Common myeloid progenitor, CD34-positive (primary cell): ENCODE measurements around the gene SV2B.
A peak's percentile ranks its signal among the peaks of the same experiment; 100 is the strongest.

Source experiments
- CTCF ChIA-PET: fragments of 350-600 bp; sonication (Branson Sonifier 250); formaldehyde crosslinking; loops from one replicate; lab custom pipeline; 2021; ENCODE audit warnings: antibody characterized with exemption; lab: Charles Lee
- POLR2A ChIA-PET: fragments of 350-600 bp; sonication (Branson Sonifier 250); formaldehyde crosslinking; loops from one replicate; lab custom pipeline; 2021; ENCODE audit warnings: antibody characterized with exemption; lab: Charles Lee
- DNase-seq, 3 donors: peaks; one replicate each; pipeline versions ENCODE4 v3.0.0 to v3.0.0-alpha.2; 2013
- H3K27ac ChIP-seq, 2 experiments: 1 replicate in 1 of 2; 2 replicates in 1 of 2; pipeline ENCODE4 v1.7.0; 2013; ENCODE audit warnings: inconsistent platforms in 2 of 2, low read length in 2 of 2, mild to moderate bottlenecking in 2 of 2, low read depth in 1 of 2, moderate library complexity in 1 of 2; ENCODE audit not compliant: severe bottlenecking in 2 of 2, insufficient read depth in 1 of 2, poor library complexity in 1 of 2
- H3K27me3 ChIP-seq, 5 experiments: replicated peaks in 2 of 5; 1 replicate in 3 of 5; 2 replicates in 2 of 5; pipeline versions ENCODE4 v1.6.1 to v1.7.0; 2013; ENCODE audit warnings: low read length in 4 of 5, mild to moderate bottlenecking in 2 of 5, moderate library complexity in 2 of 5, inconsistent platforms in 1 of 5; ENCODE audit not compliant: insufficient read depth in 5 of 5, control insufficient read depth in 4 of 5
- H3K36me3 ChIP-seq, 4 experiments: 1 replicate in 2 of 4; 2 replicates in 2 of 4; pipeline versions ENCODE4 v1.6.1 to v1.7.0; 2013; ENCODE audit warnings: low read length in 3 of 4, control low read depth in 1 of 4, mild to moderate bottlenecking in 1 of 4; ENCODE audit not compliant: control insufficient read depth in 4 of 4, insufficient read depth in 4 of 4
- H3K4me1 ChIP-seq, 4 experiments: 1 replicate in 3 of 4; 2 replicates in 1 of 4; pipeline versions ENCODE4 v1.6.1 to v1.7.1; 2013; ENCODE audit warnings: low read length in 3 of 4, mild to moderate bottlenecking in 3 of 4, control low read depth in 1 of 4, inconsistent platforms in 1 of 4, moderate library complexity in 1 of 4; ENCODE audit not compliant: control insufficient read depth in 4 of 4, insufficient read depth in 4 of 4; ENCODE audit errors: control extremely low read depth in 1 of 4
- H3K4me3 ChIP-seq, 7 experiments: 1 replicate in 4 of 7; 2 replicates in 3 of 7; pipeline versions ENCODE4 v1.5.1 to v1.7.0; 2013; ENCODE audit warnings: mild to moderate bottlenecking in 7 of 7, low read length in 6 of 7, moderate library complexity in 6 of 7, inconsistent platforms in 2 of 7, low read depth in 2 of 7, control low read depth in 1 of 7; ENCODE audit not compliant: insufficient read depth in 4 of 7, control insufficient read depth in 1 of 7; ENCODE audit errors: extremely low read depth in 1 of 7
- H3K9me3 ChIP-seq, 5 experiments: 1 replicate in 4 of 5; 2 replicates in 1 of 5; pipeline versions ENCODE4 v1.6.1 to v1.7.1; 2013; ENCODE audit warnings: low read length in 4 of 5, mild to moderate bottlenecking in 2 of 5, inconsistent platforms in 1 of 5, low read depth in 1 of 5, moderate library complexity in 1 of 5; ENCODE audit not compliant: control insufficient read depth in 4 of 5, insufficient read depth in 2 of 5; ENCODE audit errors: control extremely low read depth in 1 of 5
- WGBS: methylation state at CpG from one replicate; pipeline ENCODE4 v1.1.5; 2013; ENCODE audit not compliant: insufficient coverage; 5-methylcytosine and 5-hydroxymethylcytosine counted together

The SV2B gene

DNA sequence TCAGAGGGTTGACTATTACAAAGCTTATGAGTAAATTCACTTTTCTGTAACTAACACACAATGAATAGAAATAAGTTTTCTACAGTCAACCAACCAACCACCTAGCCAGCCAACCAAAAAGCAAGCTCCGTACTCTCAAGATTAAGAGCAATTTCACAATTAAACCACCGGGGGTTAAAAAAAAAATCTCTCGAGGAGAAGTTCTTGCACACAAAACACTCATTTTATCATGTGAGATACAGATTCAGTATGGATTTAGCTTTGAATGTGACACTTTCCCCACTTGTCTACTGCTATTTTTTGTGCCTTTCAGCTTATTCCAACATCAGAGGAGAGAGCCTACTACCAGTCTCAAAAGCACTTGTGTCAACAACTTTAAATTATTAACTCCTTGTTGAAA, 135.3 kb downstream of the SV2B start:
- ChIA-PET POLR2A (no interaction called here), CTCF (interaction anchor here (0.8 to 4.9 kb wide), 4 partner anchors 10 to 179 kb away, joined by 3 to 30 read pairs (median 6); no protein-coding TSS in a partner anchor)
- H3K4me3 ChIP-seq, result no peak overlapping the region
- DNase-seq, result no peak
- no peaks in the 10 kb centered on the region for H3K4me1 ChIP-seq
- WGBS, result no CpG with 5 or more reads among the region's 3 CpGs
- no peaks in the 10 kb centered on the region for H3K36me3 ChIP-seq
- H3K9me3 ChIP-seq, result peaks cover 0 to 8% (median 0%) of the 10 kb centered on the region in 5 experiments
- peaks cover 0 to 13% (median 2%) of the 10 kb centered on the region in 5 experiments for H3K27me3 ChIP-seq
- H3K27ac ChIP-seq, result no peak overlapping the region

- ChIA-PET CTCF (interaction anchor here (0.6 to 4.9 kb wide), 5 partner anchors 9 to 384 kb away, joined by 3 to 30 read pairs (median 4); no protein-coding TSS in a partner anchor), POLR2A (no interaction called here)
- no peak for DNase-seq
- H3K9me3 ChIP-seq, result peaks cover 0 to 8% (median 0%) of the 10 kb centered on the region in 5 experiments
- WGBS, result 85% methylated on average over 4 of the region's 5 CpGs
- no peaks in the 10 kb centered on the region for H3K4me1 ChIP-seq
- H3K4me3 ChIP-seq, result no peak overlapping the region
- peaks cover 0 to 23% (median 2%) of the 10 kb centered on the region in 5 experiments for H3K27me3 ChIP-seq
- H3K36me3 ChIP-seq, result no peaks in the 10 kb centered on the region
- H3K27ac ChIP-seq, result no peak overlapping the region
Measured at GRCh38 chr15:91237445-91237844, 137.4 kb downstream of the SV2B start.

- ChIA-PET POLR2A (no interaction called here), CTCF (interaction anchor here (1.2 to 4.9 kb wide), 3 partner anchors 8 to 33 kb away, joined by 3 to 30 read pairs (median 3); no protein-coding TSS in a partner anchor)
- Histone ChIP-seq H3K9me3 (peaks cover 0 to 3% (median 0%) of the 10 kb centered on the region in 5 experiments), H3K4me3 (no peak overlapping the region), H3K4me1 (no peaks in the 10 kb centered on the region), H3K27me3 (peaks cover 0 to 26% (median 2%) of the 10 kb centered on the region in 5 experiments), H3K27ac (no peak overlapping the region), H3K36me3 (no peaks in the 10 kb centered on the region)
- DNase-seq, result peak in 2 of 3 donors; percentile 34 to 37
- WGBS, result 86% methylated on average over 6 of the region's 10 CpGs
Measured at GRCh38 chr15:91238644-91239425, 138.8 kb downstream of the SV2B start.

- POLR2A ChIA-PET, result no interaction called here
Measured at GRCh38 chr15:91243826-91244225, 143.8 kb downstream of the SV2B start.

DNA sequence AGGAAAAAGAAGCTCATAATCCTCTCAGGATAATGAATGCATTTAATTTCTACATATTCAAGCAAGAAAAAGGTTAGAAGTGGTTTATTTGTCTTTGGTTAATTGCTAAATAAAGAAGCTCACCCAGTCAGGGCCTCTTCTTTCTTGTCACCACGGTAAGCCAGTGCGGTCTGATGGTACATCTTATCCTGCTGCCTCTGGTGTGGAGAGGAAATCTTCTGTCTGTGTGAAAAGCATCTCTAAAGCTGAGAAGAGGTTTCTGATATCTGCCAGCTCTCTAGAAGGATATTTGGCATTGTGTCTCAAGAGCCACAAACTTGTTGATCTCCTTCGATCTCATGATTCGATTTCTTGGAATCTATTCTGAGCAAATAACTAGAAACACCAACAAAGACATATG, 144.9 kb downstream of the SV2B start:
- H3K4me1 ChIP-seq, result peaks cover 0 to 3% (median 0%) of the 10 kb centered on the region in 4 experiments
- CTCF ChIA-PET, result interaction anchor here (0.9 to 4.0 kb wide), 2 partner anchors 8 to 28 kb away, joined by 3 to 30 read pairs; no protein-coding TSS in a partner anchor
- no peak for DNase-seq
- POLR2A ChIA-PET, result no interaction called here
- H3K27me3 ChIP-seq, result peaks cover 0 to 19% (median 0%) of the 10 kb centered on the region in 5 experiments
- no peak overlapping the region for H3K27ac ChIP-seq
- peaks cover 0 to under 1% (median 0%) of the 10 kb centered on the region in 5 experiments for H3K9me3 ChIP-seq
- H3K36me3 ChIP-seq, result no peaks in the 10 kb centered on the region
- no CpG with 5 or more reads among the region's 4 CpGs for WGBS
- H3K4me3 ChIP-seq, result no peak overlapping the region

More at GRCh38 chr15:91243826-91244225, 143.8 kb downstream of the SV2B start:
- no peak for DNase-seq
- Histone ChIP-seq H3K9me3 (peaks cover 0 to 3% (median 0%) of the 10 kb centered on the region in 5 experiments), H3K4me3 (no peak overlapping the region), H3K36me3 (no peaks in the 10 kb centered on the region), H3K27ac (no peak overlapping the region), H3K4me1 (peaks cover 0 to 3% (median 0%) of the 10 kb centered on the region in 4 experiments), H3K27me3 (peaks cover 0 to 19% (median 0%) of the 10 kb centered on the region in 5 experiments)
- CTCF ChIA-PET, result no interaction called here
- 80% methylated on average over 2 of the region's 2 CpGs for WGBS

GRCh38 chr15:91246998-91247397, 146.9 kb downstream of the SV2B start:
- Histone ChIP-seq H3K27ac (no peak overlapping the region), H3K4me1 (peaks cover 0 to 3% (median 0%) of the 10 kb centered on the region in 4 experiments), H3K4me3 (no peak overlapping the region), H3K9me3 (no peaks in the 10 kb centered on the region), H3K27me3 (peaks cover 0 to 8% (median 0%) of the 10 kb centered on the region in 5 experiments), H3K36me3 (no peaks in the 10 kb centered on the region)
- POLR2A ChIA-PET, result no interaction called here
- whole genome bisulfite sequencing, result 89% methylated on average over 2 of the region's 2 CpGs
- CTCF ChIA-PET, result interaction anchor here (1.0 to 4.0 kb wide), 5 partner anchors 10 to 152 kb away, joined by 3 to 30 read pairs (median 14); no protein-coding TSS in a partner anchor
- no peak for DNase-seq

DNA sequence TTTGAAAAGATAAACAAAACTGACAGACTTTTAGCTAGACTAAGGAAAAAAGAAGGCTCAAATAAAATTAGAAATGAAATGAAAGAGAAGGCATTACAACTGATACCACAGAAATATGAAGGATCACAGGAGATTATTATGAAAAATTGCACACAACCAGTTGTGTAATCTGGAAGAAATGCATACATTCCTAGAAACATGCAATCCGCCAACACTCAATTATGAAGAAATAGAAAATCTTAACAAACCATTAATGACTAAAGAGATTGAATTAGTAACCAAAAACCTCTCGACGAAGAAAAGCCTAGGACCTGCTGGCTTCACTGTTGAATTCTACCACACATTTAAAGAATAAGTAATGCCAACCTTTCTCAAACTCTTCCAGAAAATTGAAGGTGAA, 149.5 kb downstream of the SV2B start:
- no CpG with 5 or more reads among the region's 3 CpGs for WGBS
- no peaks in the 10 kb centered on the region for H3K9me3 ChIP-seq
- no peak overlapping the region for H3K27ac ChIP-seq
- POLR2A ChIA-PET, result no interaction called here
- no peaks in the 10 kb centered on the region for H3K36me3 ChIP-seq
- peaks cover 0 to 15% (median 8%) of the 10 kb centered on the region in 4 experiments for H3K4me1 ChIP-seq
- DNase-seq, result no peak
- no peaks in the 10 kb centered on the region for H3K27me3 ChIP-seq
- CTCF ChIA-PET, result interaction anchor here (1.0 to 3.9 kb wide), 4 partner anchors 8 to 25 kb away, joined by 3 to 16 read pairs (median 4); no protein-coding TSS in a partner anchor
- no peak overlapping the region for H3K4me3 ChIP-seq
